Measurements from ENCODE around the gene FHAD1. TPM values are rescaled to one million over a fixed set of nuclear protein-coding genes. Genes with fewer than 3 reads are reported as not detected.

The FHAD1 gene
- total RNA-seq, 1 experiment from 2014 or later: 3.5 TPM

GRCh38 chr1:15311122-15311822 is 64.2 kb downstream of the FHAD1 start:
- H3K9ac ChIP-seq (ENCODE audit: low read length): no peak overlapping the region
- no peaks in the 10 kb centered on the region; a peak in 1 of 4 replicates for H3K4me1 ChIP-seq (ENCODE audit: control insufficient read depth in 1 of 2, insufficient read depth in 2 of 2, low read length in 2 of 2)
- H3K36me3 ChIP-seq (ENCODE audit: control insufficient read depth in 1 of 2, insufficient read depth in 2 of 2, low read length in 2 of 2): no peaks in the 10 kb centered on the region
- POLR2A ChIA-PET: no interaction called here
- RAD21 ChIA-PET (ENCODE audit: low non-redundant PET in 1 of 2, low total read pairs in 2 of 2, uncharacterized antibody in 2 of 2, unreplicated experiment in 2 of 2): no interaction called here
- no peak overlapping the region for H2AFZ ChIP-seq (ENCODE audit: low read depth, low read length, poor library complexity, severe bottlenecking)
- CTCF ChIA-PET: no interaction called here
- no peak overlapping the region for H3K27ac ChIP-seq (ENCODE audit: low read depth, low read length)
- H3K79me2 ChIP-seq (ENCODE audit: insufficient read depth, low read length): no peaks in the 10 kb centered on the region
- no TSS peak for BruUV-seq (replicated peaks)
- H3K4me3 ChIP-seq (replicated peaks in 1 of 2; ENCODE audit: low read depth in 1 of 2, low read length in 2 of 2): no peak overlapping the region
- ATAC-seq (no peak), DNase-seq (ENCODE audit: low read depth, low spot score) (no peak)
- no peaks in the 10 kb centered on the region for H3K9me3 ChIP-seq (ENCODE audit: control insufficient read depth in 1 of 2, insufficient read depth in 1 of 2, low read depth in 1 of 2, low read length in 2 of 2)
- intact Hi-C loops (cut with micrococcal nuclease): no loop called here
- H3K9me2 ChIP-seq (ENCODE audit: insufficient read depth): no peaks in the 10 kb centered on the region
- no peaks in the 10 kb centered on the region for H4K20me1 ChIP-seq (ENCODE audit: insufficient read depth)
- TF ChIP-seq CTCF (IDR thresholded peaks at IDR 0.05 in 2 of 3, conservative IDR thresholded peaks at IDR 0.05 in 1 of 3; ENCODE audit: borderline replicate concordance in 1 of 3, insufficient read depth in 1 of 3, low read depth in 2 of 3, low read length in 2 of 3) (no peak), ZBTB33 (IDR thresholded peaks at IDR 0.05; ENCODE audit: extremely low read depth, insufficient replicate concordance, low read length) (no peak), ZNF274 (IDR thresholded peaks at IDR 0.05; ENCODE audit: low read depth, low read length) (no peak), EZH2 (IDR thresholded peaks at IDR 0.05) (no peak), CBX3 (IDR thresholded peaks at IDR 0.05; ENCODE audit: low read depth) (no peak), REST (IDR thresholded peaks at IDR 0.05; ENCODE audit: low read depth) (no peak), ELF1 (IDR thresholded peaks at IDR 0.05; ENCODE audit: borderline replicate concordance, low read depth) (no peak), YY1 (IDR thresholded peaks at IDR 0.05; ENCODE audit: extremely low read depth, insufficient replicate concordance, low read depth, low read length) (no peak), EGR1 (IDR thresholded peaks at IDR 0.05; ENCODE audit: low read depth) (no peak), SP1 (IDR thresholded peaks at IDR 0.05; ENCODE audit: low read depth) (no peak)
- TF ChIP-seq, protein P1, sequence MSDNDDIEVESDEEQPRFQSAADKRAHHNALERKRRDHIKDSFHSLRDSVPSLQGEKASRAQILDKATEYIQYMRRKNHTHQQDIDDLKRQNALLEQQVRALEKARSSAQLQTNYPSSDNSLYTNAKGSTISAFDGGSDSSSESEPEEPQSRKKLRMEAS (IDR thresholded peaks at IDR 0.05): no peak
- no peaks in the 10 kb centered on the region for H3K27me3 ChIP-seq (ENCODE audit: insufficient read depth, low read length)
- H3K4me2 ChIP-seq (ENCODE audit: low read length): no peak overlapping the region

All from HCT116 (cell line).